ENCODE data around the gene ICAM1. TPM values are rescaled to one million over a fixed set of nuclear protein-coding genes. Genes with fewer than 3 reads are reported as not detected.
A peak's percentile ranks its signal among the peaks of the same experiment; 100 is the strongest.

The ICAM1 gene
- total and polyA plus RNA-seq, 8 donors = 2.3 to 15.6 (median 8.7) TPM

DNA sequence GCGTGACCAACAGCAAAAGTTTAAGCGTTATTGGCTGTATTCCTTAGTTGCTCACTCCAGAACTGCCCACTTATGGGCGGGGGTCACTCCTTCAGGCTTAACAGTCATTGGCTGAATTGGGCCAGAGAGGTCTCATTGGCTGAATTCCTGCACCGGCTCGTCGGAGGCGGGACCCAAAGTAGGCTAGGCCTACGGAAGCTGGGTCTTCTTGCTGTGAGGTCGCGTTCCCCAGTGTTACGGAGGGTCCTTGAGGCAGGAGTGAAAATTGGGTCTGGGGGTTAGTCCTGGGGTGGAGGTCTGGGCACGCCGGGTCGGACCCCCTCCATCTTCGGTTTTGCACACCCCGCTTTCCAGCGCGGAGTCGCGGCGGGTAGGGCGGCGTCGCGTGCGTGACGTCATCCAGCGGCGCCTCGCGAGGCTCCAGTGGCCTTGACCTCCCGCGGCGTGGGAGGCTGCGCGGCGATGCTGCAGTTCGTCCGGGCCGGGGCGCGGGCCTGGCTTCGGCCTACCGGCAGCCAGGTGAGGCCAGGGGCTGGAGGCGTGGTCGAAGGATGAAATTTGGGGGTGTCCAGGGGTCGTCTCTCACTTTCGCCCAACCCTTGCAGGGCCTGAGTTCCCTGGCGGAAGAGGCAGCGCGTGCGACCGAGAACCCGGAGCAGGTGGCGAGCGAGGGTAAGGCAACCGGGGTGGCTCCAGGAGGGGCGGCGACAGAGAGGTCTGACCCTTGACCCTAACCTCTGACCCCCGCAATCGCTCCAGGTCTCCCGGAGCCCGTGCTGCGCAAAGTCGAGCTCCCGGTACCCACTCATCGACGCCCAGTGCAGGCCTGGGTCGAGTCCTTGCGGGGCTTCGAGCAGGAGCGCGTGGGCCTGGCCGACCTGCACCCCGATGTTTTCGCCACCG, 18.9 kb upstream of the ICAM1 start, which contains the start of gene MRPL4:
MRPL4 (plus strand) TSS at position 423 of the 903 bp plus-strand sequence; CDS start at position 463, 40 bp downstream.
- DNase-seq = peak; percentile 95 to 99
- H3K27me3 ChIP-seq = no peaks in the 10 kb centered on the region
- intact Hi-C loops (cut with DNase I; ENCODE audit: low total_unique reads) = loop anchor here (10.0 kb wide), 1 partner anchor 137 kb away; the partner anchor contains the start of genes EIF3G and P2RY11
- no peaks in the 10 kb centered on the region for H3K9me3 ChIP-seq
- H3K4me1 ChIP-seq = peaks cover 7 to 36% (median 32%) of the 10 kb centered on the region in 4 donors
- no peak for TF ChIP-seq EP300 (IDR thresholded peaks at IDR 0.05)
- TF ChIP-seq, protein P1, sequence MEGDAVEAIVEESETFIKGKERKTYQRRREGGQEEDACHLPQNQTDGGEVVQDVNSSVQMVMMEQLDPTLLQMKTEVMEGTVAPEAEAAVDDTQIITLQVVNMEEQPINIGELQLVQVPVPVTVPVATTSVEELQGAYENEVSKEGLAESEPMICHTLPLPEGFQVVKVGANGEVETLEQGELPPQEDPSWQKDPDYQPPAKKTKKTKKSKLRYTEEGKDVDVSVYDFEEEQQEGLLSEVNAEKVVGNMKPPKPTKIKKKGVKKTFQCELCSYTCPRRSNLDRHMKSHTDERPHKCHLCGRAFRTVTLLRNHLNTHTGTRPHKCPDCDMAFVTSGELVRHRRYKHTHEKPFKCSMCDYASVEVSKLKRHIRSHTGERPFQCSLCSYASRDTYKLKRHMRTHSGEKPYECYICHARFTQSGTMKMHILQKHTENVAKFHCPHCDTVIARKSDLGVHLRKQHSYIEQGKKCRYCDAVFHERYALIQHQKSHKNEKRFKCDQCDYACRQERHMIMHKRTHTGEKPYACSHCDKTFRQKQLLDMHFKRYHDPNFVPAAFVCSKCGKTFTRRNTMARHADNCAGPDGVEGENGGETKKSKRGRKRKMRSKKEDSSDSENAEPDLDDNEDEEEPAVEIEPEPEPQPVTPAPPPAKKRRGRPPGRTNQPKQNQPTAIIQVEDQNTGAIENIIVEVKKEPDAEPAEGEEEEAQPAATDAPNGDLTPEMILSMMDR (IDR thresholded peaks at IDR 0.05) = peak in 1 of 7 experiments; percentile 17
- TF ChIP-seq POLR2A (IDR thresholded peaks at IDR 0.05) = peak in 1 of 4 donors; percentile 10
- peak; percentile 63 to 93 (median 84) for TF ChIP-seq POLR2AphosphoS5 (IDR thresholded peaks at IDR 0.05)
- H3K36me3 ChIP-seq = peaks cover 27 to 37% (median 34%) of the 10 kb centered on the region in 4 donors
- peak within 1 kb of the TSS; percentile 86 to 93 (median 88) for H3K27ac ChIP-seq
- 0 to 1% (median 1%) methylated on average over 37 to 77 of the region's 77 CpGs for WGBS, 5 donors
- H3K4me3 ChIP-seq = peak within 1 kb of the TSS; percentile 90 to 96 (median 91)

DNA sequence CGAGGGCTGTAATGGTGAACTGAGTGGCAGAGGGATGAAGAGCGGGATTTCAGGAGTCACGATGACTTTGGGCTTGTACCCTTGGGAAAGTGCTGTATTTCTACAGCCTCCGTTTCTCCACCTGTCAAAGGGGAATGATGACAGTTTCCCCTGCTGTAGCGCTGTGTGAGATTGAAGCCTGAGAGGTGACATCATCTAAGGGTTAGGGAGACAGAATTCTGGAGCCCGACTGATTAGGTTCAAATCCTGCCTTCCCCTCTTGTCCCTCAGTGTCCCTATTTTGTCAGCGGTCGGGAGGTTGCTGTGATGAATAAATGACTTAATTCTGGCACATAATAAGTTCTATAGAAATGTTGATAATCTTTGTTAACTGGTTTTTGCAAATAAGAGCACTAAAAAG, 18.2 kb upstream of the ICAM1 start:
- Histone ChIP-seq H3K4me1 (peaks cover 7 to 36% (median 32%) of the 10 kb centered on the region in 4 donors), H3K4me3 (peak overlapping the region; percentile 90 to 96 (median 91)), H3K27ac (peak overlapping the region; percentile 86 to 93 (median 88)), H3K9me3 (no peaks in the 10 kb centered on the region), H3K27me3 (no peaks in the 10 kb centered on the region), H3K36me3 (peaks cover 34 to 44% (median 41%) of the 10 kb centered on the region in 4 donors)
- TF ChIP-seq, protein P1 (IDR thresholded peaks at IDR 0.05) = no peak
- no peak for TF ChIP-seq POLR2A (IDR thresholded peaks at IDR 0.05)
- intact Hi-C loops (cut with DNase I; ENCODE audit: low total_unique reads) = loop anchor here (10.0 kb wide), 1 partner anchor 138 kb away; the partner anchor contains the start of genes EIF3G and P2RY11
- no peak for DNase-seq
- WGBS, 5 donors = 16 to 23% (median 21%) methylated on average over 8 of the region's 8 CpGs

DNA sequence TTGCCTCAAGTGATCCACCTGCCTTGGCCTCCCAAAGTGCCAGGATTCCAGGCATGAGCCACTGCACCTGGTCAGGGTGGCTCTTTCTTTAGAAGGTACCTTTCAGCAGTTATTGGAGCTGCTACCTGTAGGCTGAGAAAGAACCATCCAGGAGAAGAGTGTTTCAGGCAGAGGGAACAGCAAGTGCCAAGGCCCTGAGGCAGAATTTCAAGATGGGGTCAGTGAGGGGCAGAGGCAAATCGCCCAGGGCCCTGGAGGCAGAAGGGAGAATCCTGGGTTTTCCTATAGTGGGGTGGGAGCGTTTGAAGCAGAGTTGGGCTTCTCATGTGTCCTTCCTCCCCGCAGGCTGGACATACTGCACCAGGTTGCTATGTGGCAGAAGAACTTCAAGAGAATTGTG, 16.7 kb upstream of the ICAM1 start:
- intact Hi-C loops (cut with DNase I; ENCODE audit: low total_unique reads) = loop anchor here (10.0 kb wide), 1 partner anchor 139 kb away; the partner anchor contains the start of genes EIF3G and P2RY11
- no peak for TF ChIP-seq POLR2AphosphoS5 (IDR thresholded peaks at IDR 0.05)
- no peak for TF ChIP-seq EP300 (IDR thresholded peaks at IDR 0.05)
- TF ChIP-seq, protein P1 (IDR thresholded peaks at IDR 0.05) = no peak
- no peak for TF ChIP-seq POLR2A (IDR thresholded peaks at IDR 0.05)
- no peak for DNase-seq
- H3K4me1 ChIP-seq = peaks cover 9 to 45% (median 39%) of the 10 kb centered on the region in 4 donors
- no peak overlapping the region for H3K4me3 ChIP-seq
- no peaks in the 10 kb centered on the region for H3K27me3 ChIP-seq
- H3K9me3 ChIP-seq = no peaks in the 10 kb centered on the region
- WGBS, 5 donors = 86 to 96% (median 94%) methylated on average over 3 of the region's 3 CpGs
- peaks cover 44 to 57% (median 53%) of the 10 kb centered on the region in 4 donors for H3K36me3 ChIP-seq
- H3K27ac ChIP-seq = no peak overlapping the region

DNA sequence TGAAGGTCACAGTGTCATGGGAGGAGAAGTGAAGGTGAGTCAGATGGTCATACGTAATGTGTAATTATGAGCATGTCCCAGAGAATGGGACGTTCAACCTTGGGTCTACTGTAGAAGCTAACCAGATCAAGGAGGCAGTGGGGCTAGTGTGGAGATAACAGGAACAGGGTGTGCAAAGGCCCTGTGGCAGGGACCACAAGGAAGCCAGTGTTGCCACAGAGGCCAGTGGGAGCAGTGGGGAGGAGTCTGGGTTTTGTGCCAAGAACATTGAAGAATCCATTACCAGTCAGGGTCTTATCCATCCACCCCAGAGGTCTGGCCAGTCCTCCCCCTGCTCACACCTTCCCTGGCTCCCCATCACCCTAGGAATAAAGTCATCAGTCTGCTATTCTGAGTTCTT, 15.6 kb upstream of the ICAM1 start:
- H3K36me3 ChIP-seq = peaks cover 44 to 66% (median 56%) of the 10 kb centered on the region in 4 donors
- intact Hi-C loops (cut with DNase I; ENCODE audit: low total_unique reads) = loop anchor here (10.0 kb wide), 1 partner anchor 141 kb away; the partner anchor contains the start of genes EIF3G and P2RY11
- H3K4me3 ChIP-seq = no peak overlapping the region
- H3K4me1 ChIP-seq = peaks cover 16 to 50% (median 43%) of the 10 kb centered on the region in 4 donors
- 80 to 92% (median 85%) methylated on average over 2 of the region's 2 CpGs for WGBS, 5 donors
- no peaks in the 10 kb centered on the region for H3K9me3 ChIP-seq
- no peak for DNase-seq
- TF ChIP-seq, protein P1 (IDR thresholded peaks at IDR 0.05) = no peak
- no peak for TF ChIP-seq EP300 (IDR thresholded peaks at IDR 0.05)
- TF ChIP-seq POLR2AphosphoS5 (IDR thresholded peaks at IDR 0.05) = no peak
- no peak for TF ChIP-seq POLR2A (IDR thresholded peaks at IDR 0.05)
- H3K27ac ChIP-seq = no peak overlapping the region
- H3K27me3 ChIP-seq = no peaks in the 10 kb centered on the region
